Measurements from ENCODE around the gene FGGY.

DNA sequence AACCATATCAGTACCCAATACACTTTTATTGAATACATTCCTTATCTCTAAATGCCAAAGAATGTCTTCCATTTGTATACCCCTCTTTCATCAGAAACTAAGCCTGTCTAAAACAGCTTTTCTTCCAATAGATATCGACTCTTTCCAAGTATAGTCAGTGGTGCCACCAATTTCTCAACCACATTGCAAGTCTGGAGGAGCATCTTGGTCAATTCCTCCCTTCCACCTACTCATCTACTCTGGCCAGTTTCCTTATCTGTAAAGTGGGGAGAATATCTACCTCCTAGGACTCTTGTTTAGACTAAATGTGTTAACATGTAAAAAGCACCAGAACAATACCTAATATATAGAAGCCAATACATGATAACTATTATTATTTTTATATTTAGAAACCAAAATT is 28.5 kb upstream of the FGGY start:
- no peak for TF ChIP-seq JUN (CRISPR knock-in tag; IDR thresholded peaks at IDR 0.05)
- no peak for TF ChIP-seq ZNF423 (CRISPR knock-in tag; IDR thresholded peaks at IDR 0.05)
- TF ChIP-seq ATF3 (CRISPR knock-in tag; conservative IDR thresholded peaks at IDR 0.05), result no peak
- TF ChIP-seq STAT6 (CRISPR knock-in tag; conservative IDR thresholded peaks at IDR 0.05; ENCODE audit: low read depth), result no peak
- no peak for TF ChIP-seq CTCF (IDR thresholded peaks at IDR 0.05)
- no peak for TF ChIP-seq PREB (CRISPR knock-in tag; IDR thresholded peaks at IDR 0.05; ENCODE audit: borderline replicate concordance)
- TF ChIP-seq MAX (CRISPR knock-in tag; IDR thresholded peaks at IDR 0.05), result no peak
- no peak for TF ChIP-seq JAZF1 (CRISPR knock-in tag; IDR thresholded peaks at IDR 0.05)
- no peak for TF ChIP-seq IRF1 (CRISPR knock-in tag; IDR thresholded peaks at IDR 0.05)

Data from WTC11 (cell line).